RCC 7860 (cell line): ENCODE data around the gene TLN1.

Experiments
- DNase-seq: peaks from one replicate; pipeline ENCODE4 v3.0.0-alpha.2; 2015; ENCODE audit warnings: low spot score
- FAIRE-seq: peaks from 2 replicates; lab custom pipeline; 2012; peaks lifted over from hg19 to GRCh38; lab: Jason Lieb, UNC

Gene TLN1

GRCh38 chr9:35708146-35708545 lies 23.8 kb downstream of the TLN1 start:
- FAIRE-seq (no peak), DNase-seq (no peak)

- DNase-seq (no peak), FAIRE-seq (no peak)
Measured at GRCh38 chr9:35706951-35707350, 25.0 kb downstream of the TLN1 start.

- no peak for FAIRE-seq
- DNase-seq = no peak
Measured at GRCh38 chr9:35705836-35706430, 26.1 kb downstream of the TLN1 start.

GRCh38 chr9:35705372-35705771 lies 26.6 kb downstream of the TLN1 start:
- DNase-seq (no peak), FAIRE-seq (no peak)

- DNase-seq (no peak), FAIRE-seq (no peak)
Measured at GRCh38 chr9:35703906-35704672, 27.9 kb downstream of the TLN1 start.

GRCh38 chr9:35702696-35703095 lies 29.3 kb downstream of the TLN1 start:
- no peak for FAIRE-seq
- no peak for DNase-seq

GRCh38 chr9:35700942-35701341 lies 31.1 kb downstream of the TLN1 start:
- FAIRE-seq (no peak), DNase-seq (no peak)

GRCh38 chr9:35700031-35700430 lies 32.0 kb downstream of the TLN1 start:
- no peak for FAIRE-seq
- no peak for DNase-seq

GRCh38 chr9:35698231-35698630 lies 33.8 kb downstream of the TLN1 start:
- FAIRE-seq = no peak

GRCh38 chr9:35697486-35697885 lies 34.5 kb downstream of the TLN1 start:
- FAIRE-seq (no peak), DNase-seq (no peak)

More at GRCh38 chr9:35698231-35698630, 33.8 kb downstream of the TLN1 start:
- DNase-seq = no peak

GRCh38 chr9:35696520-35697215 lies 35.3 kb downstream of the TLN1 start:
- FAIRE-seq (no peak), DNase-seq (peak; percentile 29)

GRCh38 chr9:35695943-35696401 lies 36.0 kb downstream of the TLN1 start:
- DNase-seq = no peak

GRCh38 chr9:35691757-35692301 lies 40.2 kb downstream of the TLN1 start:
- FAIRE-seq = no peak
- DNase-seq = no peak

More at GRCh38 chr9:35695943-35696401, 36.0 kb downstream of the TLN1 start:
- no peak for FAIRE-seq

- FAIRE-seq (no peak), DNase-seq (no peak)
Measured at GRCh38 chr9:35691334-35691650, 40.7 kb downstream of the TLN1 start.

- FAIRE-seq = no peak
- DNase-seq = no peak
Measured at GRCh38 chr9:35690614-35691333, 41.2 kb downstream of the TLN1 start.

GRCh38 chr9:35690294-35690613 lies 41.7 kb downstream of the TLN1 start:
- no peak for DNase-seq
- no peak for FAIRE-seq

GRCh38 chr9:35689542-35690293 lies 42.3 kb downstream of the TLN1 start, which contains the start of gene TPM2:
TPM2 (minus strand) TSS chr9:35689925; CDS start chr9:35689817, 108 bp downstream.
- FAIRE-seq (no peak), DNase-seq (no peak)

GRCh38 chr9:35688558-35689541 lies 43.1 kb downstream of the TLN1 start:
- DNase-seq = peak; percentile 78

GRCh38 chr9:35687972-35688557 lies 43.9 kb downstream of the TLN1 start:
- DNase-seq (no peak), FAIRE-seq (no peak)

More at GRCh38 chr9:35688558-35689541, 43.1 kb downstream of the TLN1 start:
- peak; percentile 86 for FAIRE-seq
